Measurements from ENCODE around the gene CACNA2D1. TPM values are rescaled to one million over a fixed set of nuclear protein-coding genes. Genes with fewer than 3 reads are reported as not detected.

Gene CACNA2D1
- 2.5 and 5.8 TPM in 2 replicates for total RNA-seq (2014; rRNA removed; shearing (Covaris generic); ENCODE audit: low replicate concordance)

DNA sequence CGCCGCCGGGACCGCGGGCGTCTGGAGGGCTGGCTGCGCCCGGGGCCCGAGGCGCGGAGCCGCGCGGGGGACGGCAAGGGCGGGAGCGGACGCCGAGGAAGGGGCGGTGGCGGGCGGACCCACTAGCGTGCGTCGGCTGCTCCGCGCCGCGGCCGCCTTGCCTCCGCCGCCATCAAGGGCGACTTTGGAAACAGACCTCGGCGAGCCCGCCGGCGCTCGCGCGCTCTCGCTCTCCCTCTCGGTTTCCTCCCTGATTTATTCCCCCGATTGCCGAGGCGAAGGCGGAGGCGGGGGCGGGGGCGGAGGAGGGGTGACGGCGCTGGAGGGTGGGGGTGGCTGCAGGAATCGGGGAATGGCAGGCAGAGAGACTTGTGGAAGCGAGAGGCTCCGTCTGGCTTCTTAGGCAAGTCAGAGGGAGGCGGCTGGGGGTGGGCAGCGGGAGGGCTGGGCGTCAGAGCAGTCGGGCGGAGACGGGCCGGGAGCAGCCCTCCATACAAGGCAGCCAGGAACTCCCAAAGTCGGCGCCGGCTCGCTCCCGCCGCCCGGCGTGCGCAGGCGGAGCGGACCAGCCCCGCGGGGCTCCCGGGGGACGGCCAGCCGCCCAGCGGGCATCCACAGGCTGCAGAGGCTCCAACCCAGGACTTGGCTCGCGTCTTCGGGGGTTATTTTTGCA is at the start of gene CACNA2D1:
Gene CACNA2D1, minus strand, starts transcription at position 231 of the 673 bp plus-strand sequence.
- DNase-seq (ENCODE audit: low read depth) = peak; percentile 70

DNA sequence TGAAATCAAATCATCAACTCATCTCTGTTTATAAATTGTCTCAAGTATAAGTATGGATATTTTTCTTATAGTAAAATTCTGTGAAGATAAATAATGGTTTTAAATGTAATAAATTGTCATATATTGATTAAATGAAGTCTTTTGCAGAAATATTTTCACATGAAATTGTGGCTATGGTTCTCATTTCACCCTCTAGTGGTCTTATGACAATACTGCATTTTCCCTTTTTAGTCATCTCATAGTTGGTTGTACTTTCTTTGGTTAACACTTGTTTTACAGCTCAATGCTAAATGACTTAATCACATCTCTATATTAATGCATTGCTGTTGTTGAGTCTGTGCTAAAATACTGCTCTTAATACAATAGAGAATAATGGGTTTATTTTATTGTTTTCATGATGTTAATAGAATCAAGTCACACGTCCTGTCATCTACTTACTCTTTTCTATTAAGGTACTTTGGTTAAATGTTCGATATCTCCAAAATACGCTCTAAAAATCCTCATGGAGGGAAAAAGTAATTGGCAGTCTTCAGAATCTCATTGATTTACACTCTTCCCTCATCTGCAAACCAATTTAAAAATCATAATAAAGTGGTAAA is 38.0 kb upstream of the CACNA2D1 start:
- in situ Hi-C loops (cut with HindIII; ENCODE audit: low pct_unique_long_range_greater_than_20kb, low sequenced_read_pairs) = no loop called here
- peak; percentile 16 for DNase-seq (ENCODE audit: low read depth)

More for the DNA sequence above, at the start of gene CACNA2D1:
- in situ Hi-C loops (cut with HindIII; ENCODE audit: low pct_unique_long_range_greater_than_20kb, low sequenced_read_pairs) = no loop called here

DNA sequence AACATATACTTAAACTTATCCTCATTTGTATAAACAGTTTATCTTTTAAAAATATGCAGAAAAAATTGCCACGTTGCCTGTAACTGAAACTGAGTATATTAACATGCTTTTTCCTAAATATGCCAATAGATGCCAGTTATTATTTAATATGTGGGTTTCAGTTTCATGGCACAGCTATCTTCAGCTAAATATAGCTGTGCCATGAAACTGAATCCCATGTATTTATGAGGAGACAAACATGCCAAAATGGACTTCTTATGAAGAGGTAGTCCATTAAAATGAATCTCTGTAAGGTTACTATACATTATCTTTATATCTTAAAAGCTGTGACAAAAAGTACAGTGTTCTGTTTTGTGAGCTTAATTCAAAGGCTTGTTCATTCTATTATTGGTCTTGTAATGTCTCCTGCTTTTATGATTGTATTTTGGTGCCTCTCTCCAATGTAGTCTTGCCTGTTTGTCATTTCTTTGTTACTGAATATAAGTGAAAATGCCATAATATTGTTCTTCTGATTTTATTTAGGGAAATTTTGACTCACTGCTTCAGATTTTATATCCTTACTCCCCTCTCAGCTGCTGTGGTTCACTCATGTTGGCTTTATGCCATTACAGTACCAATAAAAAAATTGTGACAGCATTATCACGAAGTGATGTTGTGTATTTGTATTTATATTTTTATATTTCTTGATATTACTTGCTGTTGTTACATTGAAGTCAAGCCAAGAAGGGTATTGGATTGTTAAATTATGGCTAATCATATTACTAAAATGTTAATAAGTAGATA is 34.3 kb upstream of the CACNA2D1 start:
- in situ Hi-C loops (cut with HindIII; ENCODE audit: low pct_unique_long_range_greater_than_20kb, low sequenced_read_pairs) = no loop called here
- DNase-seq (ENCODE audit: low read depth) = no peak

DNA sequence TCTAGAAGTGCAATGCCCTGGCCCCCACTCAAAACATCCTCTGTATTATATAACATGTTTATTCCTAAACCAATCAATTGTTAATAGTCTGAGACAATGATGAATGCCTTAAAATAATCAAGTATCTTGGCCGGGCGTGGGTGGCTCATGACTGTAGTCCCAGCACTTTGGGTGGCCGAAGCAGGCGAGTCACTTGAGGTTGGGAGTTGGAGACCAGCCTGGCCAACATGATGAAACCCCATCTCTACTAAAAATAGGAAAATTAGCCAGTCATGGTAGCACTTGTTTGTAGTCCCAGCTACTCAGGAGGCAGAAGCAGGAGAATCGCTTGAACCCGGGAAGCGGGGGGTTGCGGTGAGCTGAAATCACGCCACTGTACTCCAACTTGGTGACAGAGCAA is 29.4 kb upstream of the CACNA2D1 start:
- in situ Hi-C loops (cut with HindIII; ENCODE audit: low pct_unique_long_range_greater_than_20kb, low sequenced_read_pairs) = no loop called here

DNA sequence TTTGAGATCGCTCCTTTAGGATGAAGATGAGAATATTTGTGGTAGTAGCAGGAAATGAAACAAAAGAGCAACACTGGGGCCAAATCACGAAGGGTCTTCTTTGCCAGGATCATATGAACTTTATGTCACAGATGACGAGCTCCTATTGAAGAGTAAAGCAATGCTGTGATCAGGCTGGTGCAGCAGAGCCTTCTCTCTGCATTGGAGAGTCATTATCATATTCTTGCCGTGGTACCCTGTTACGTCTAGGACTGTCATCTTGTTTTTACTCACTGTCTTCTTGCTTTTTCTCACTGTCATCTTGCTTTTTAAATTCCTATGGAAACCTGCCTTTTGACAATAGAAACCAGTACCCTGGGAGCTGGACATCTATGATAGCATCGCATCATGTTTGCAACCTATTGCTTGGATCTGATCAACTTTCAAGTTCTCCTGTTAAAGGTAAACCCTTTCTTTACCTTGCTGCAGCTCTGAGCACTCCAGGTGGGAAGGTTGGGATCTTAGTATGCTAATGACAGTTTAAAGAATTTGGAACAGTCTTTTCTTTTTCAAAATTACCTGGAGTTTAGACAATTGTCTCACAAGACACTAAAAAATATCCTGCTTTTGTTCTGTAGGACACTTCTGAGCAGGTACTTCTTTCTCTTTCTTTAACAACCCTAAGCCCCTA is 27.9 kb upstream of the CACNA2D1 start:
- in situ Hi-C loops (cut with HindIII; ENCODE audit: low pct_unique_long_range_greater_than_20kb, low sequenced_read_pairs) = no loop called here
- DNase-seq (ENCODE audit: low read depth) = no peak

More for the DNA sequence above, 29.4 kb upstream of the CACNA2D1 start:
- DNase-seq (ENCODE audit: low read depth) = no peak

DNA sequence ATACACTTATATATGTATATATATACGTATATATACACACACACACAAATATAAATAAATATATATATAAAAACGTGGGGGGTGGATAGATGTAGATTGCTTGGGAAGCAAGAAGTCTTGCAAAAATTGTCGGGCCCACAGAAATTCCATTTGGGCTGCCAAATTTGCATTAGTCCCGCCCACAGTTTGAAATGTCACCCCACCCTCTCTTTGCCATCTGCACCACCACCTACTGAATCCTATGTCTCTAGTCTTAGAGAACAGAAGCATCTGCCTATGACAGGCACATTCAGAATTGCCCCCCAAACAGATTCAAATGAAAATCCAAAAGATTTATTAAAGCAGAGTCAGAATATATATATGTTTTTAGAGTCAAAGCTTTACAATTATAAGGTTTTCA is 25.6 kb upstream of the CACNA2D1 start:
- DNase-seq (ENCODE audit: low read depth) = no peak
- in situ Hi-C loops (cut with HindIII; ENCODE audit: low pct_unique_long_range_greater_than_20kb, low sequenced_read_pairs) = no loop called here

DNA sequence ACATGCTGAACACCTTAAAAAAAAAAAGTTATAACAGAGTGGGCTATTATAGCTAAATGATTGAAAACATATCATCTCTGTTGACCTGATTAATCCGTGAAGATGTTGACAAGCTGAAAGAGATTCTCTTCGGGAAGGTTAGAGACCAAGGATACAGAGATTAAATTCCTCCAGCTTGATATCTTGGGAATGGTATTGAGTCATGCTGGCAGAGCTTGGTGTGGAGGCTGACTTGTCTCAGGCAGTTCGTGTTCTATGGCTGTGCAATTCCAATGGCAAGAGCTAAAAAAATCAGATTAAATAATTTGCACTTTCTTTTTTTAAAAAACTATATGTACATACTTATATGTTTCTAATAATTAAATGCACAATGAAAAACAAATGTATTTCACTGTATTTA is 24.9 kb upstream of the CACNA2D1 start:
- DNase-seq (ENCODE audit: low read depth) = no peak
- in situ Hi-C loops (cut with HindIII; ENCODE audit: low pct_unique_long_range_greater_than_20kb, low sequenced_read_pairs) = no loop called here

DNA sequence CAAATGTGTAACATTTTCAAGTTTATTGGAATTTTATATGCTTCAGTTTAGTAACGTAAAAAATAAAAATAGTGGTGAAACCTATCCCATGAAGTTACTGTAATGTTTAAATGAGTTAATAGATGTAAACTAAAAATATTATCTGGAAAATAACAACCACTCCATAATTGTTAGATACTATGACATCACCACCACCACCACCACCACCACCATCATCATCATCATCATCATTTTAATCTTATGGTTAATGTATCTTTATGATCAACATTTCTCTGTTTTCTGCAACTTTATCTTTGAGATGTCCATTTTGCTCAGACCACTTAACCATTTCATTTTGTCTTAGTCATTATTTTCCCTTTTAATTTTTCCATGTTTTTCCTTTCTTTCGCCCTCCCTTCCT is 23.4 kb upstream of the CACNA2D1 start:
- DNase-seq (ENCODE audit: low read depth) = no peak

DNA sequence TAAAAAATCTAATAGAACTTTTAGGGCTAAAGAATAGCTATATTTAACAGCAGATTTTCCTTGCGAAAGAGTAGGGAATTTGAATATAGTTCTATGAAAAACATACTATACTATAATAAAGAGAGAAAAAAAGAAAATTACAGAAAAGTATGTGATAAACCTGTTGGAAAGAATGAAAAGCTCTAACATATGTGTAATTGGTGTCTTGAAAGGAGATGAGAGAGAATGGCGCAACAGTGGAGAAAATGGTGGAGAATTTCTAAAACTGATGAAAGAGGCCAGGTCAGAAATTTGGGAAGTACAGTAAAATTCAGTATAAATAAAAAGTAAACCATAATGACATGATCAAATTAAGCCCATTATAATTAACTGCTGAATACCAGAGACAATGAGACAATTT is 20.8 kb upstream of the CACNA2D1 start:
- no peak for DNase-seq (ENCODE audit: low read depth)
- in situ Hi-C loops (cut with HindIII; ENCODE audit: low pct_unique_long_range_greater_than_20kb, low sequenced_read_pairs) = no loop called here

More for the DNA sequence above, 23.4 kb upstream of the CACNA2D1 start:
- in situ Hi-C loops (cut with HindIII; ENCODE audit: low pct_unique_long_range_greater_than_20kb, low sequenced_read_pairs) = no loop called here

DNA sequence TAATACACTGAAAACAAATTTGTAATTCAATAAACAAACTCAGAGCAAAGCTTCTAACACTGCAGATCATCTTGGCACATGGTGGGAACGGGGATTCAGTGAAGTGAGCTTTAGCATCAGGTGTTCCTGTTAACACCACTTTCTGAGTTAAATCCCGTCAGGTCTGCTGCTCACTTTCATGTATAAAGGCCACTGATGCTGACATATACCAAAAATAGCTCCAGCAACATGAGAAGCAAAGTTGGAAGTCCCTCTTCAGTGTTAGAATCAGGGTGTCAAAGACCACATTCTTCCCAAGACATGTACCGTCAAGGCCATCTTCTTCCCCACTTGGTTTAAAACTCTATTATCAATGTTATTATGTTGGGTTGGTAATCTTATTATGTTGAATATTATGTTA is 11.7 kb upstream of the CACNA2D1 start:
- in situ Hi-C loops (cut with HindIII; ENCODE audit: low pct_unique_long_range_greater_than_20kb, low sequenced_read_pairs) = no loop called here

DNA sequence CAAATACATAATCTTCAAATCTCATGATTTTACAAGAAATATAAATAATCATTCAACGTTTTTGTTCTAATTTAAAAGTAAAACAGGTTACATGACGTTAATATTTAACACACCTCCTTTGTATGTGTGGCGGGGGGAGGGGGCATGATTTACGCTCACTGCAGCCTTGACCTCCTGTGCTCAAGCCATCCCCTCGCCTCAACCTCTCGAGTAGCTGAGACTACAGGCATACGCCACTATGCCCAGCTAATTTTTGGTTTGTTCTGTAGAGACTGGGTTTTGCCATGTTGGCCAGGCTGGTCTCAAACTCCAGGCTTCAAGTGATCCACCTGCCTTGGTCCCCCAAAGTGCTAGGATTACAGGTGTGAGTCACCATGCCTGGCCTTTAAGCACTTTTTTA is 7.2 kb upstream of the CACNA2D1 start:
- no peak for DNase-seq (ENCODE audit: low read depth)
- in situ Hi-C loops (cut with HindIII; ENCODE audit: low pct_unique_long_range_greater_than_20kb, low sequenced_read_pairs) = no loop called here

More for the DNA sequence above, 11.7 kb upstream of the CACNA2D1 start:
- DNase-seq (ENCODE audit: low read depth) = no peak

DNA sequence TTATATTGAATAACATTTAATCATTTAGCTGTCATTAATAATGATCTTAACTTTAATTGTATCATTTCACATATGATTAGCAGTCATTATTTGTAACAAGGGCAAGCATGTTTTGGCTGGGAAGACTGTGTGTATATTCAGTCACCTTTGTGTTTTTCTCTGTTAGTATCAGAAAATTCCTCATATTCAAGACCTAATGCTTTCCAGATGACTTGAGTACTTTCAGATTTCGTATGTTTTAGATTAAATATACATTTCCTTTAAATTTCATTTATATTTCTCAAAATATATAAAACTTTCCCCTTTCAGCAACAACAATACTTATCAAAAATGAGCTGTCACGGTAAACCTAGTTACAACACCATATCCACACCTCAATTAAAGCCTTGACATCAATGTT is 6.3 kb upstream of the CACNA2D1 start:
- in situ Hi-C loops (cut with HindIII; ENCODE audit: low pct_unique_long_range_greater_than_20kb, low sequenced_read_pairs) = no loop called here
- no peak for DNase-seq (ENCODE audit: low read depth)

DNA sequence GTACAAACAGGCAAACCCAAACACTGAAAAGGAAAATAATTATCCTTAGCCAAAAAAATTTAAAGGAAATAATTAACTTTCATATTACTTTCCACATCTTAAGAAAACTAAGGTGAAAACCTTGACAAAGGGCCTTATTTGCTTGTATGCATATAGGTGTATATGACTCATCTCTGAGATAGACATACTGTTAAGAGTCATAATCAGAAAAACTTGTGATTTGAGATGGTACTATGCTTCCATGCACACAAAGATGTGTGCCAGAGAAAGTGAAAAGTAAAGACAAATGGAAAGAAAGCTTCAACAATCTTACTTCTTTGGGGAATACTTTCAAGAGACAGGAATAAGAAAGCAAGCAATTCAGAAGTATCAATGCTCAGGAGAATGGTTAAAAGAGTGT is 3.3 kb upstream of the CACNA2D1 start:
- DNase-seq (ENCODE audit: low read depth) = no peak
- in situ Hi-C loops (cut with HindIII; ENCODE audit: low pct_unique_long_range_greater_than_20kb, low sequenced_read_pairs) = no loop called here

DNA sequence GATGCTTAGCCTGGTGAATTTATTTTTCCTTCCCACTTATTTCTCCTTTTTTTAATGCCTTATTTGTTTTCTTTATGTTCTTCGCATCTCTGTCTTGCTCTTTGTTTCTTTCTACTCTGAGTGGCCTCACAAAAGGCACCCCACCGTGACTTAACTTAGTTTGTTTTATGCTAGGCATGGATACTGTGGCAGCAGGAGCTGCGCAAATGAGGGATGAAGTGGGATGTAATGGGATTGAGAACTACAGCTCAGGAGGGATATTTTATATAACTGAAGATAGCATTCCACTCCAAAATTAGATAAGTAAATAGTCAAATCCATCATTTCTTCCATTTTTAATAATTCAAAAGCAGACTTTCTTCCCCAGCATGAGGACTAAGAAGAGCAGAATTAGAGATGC is 1.7 kb upstream of the CACNA2D1 start:
- no peak for DNase-seq (ENCODE audit: low read depth)
- in situ Hi-C loops (cut with HindIII; ENCODE audit: low pct_unique_long_range_greater_than_20kb, low sequenced_read_pairs) = no loop called here

DNA sequence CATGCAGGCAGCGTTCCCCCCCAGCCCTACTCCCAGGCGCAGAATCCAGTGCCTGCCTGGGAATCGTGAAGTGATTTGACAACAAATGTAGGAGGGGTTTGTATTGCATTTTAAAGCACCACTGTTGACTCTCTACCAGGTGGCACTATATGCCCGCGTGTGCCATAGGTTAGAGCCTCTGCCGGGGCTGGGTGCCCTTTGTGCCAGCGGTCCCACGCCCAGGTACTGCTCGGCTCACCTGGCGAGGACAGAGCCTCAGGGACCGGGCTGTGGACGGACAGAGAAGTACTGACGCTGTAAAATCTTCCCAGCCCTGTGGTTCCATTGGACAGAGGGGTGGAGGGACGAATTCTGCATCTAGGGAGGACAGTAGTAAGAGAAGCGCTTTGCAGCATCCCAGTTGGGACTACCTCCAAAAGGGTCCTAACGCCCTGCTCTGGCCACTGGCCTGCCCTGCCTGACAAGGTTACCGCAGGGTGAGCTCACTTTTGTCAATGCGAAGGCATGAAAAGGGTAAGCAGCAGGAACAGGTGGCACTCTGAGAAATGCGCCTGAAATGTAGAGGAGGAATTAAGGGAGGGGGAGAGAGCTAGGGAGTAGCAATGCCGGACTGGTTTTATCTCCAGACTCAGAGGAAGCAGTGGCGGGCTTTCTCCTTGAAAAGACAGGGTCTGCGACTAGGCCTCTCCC is 788 bp upstream of the CACNA2D1 start:
- in situ Hi-C loops (cut with HindIII; ENCODE audit: low pct_unique_long_range_greater_than_20kb, low sequenced_read_pairs) = no loop called here
- DNase-seq (ENCODE audit: low read depth) = no peak

DNA sequence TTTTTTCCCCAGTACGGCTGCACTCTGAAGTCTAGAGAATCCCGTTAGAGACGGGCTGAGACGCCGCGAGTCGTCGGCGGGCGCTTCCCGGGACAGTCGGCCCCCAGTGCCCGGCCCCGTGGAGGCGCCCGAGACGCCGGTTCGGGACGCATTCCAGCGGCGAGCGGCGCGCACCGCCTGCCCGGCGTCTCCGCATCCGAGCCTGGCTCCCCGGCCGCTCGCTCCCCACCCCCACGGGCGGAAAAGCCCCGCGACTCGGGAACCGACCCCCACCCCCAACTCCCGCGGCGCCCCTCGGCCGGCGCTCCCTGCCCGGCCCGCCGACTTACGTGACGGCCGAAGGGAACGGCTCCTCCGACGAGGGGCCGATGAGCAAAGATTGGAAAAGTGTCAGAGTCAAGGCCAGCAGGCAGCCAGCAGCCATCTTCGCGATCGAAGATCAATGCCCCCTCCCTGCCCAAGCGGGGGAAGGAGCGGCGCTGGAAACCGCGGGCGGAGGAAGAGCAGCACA is 486 bp downstream of the CACNA2D1 start:
- no peak for DNase-seq (ENCODE audit: low read depth)
- in situ Hi-C loops (cut with HindIII; ENCODE audit: low pct_unique_long_range_greater_than_20kb, low sequenced_read_pairs) = no loop called here

DNA sequence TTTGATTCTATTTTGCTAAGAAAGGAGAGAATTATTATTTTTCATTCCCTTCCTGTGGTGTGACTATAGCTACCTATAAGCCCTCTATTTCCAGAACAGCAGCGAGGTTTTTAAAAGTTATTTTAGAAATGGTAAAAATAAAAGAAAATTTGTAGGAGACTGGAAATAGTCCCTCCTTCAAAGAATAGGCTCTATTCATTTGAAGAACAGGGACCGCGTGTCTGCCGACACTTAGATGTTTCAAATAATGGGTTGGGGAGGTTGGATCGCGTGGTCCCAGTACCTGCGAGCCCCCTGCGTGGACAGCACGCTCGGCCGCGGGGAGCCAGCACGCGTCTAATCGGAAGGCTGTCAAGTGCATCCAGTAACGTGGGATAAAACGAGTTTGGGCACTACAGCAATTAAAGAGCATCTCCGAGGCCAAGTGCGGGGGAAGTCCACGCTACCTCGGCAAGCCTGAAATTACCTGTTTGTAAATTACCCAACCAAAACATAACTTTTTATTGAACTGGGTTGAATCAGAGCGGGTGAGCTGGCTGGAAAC is 1.0 kb downstream of the CACNA2D1 start:
- in situ Hi-C loops (cut with HindIII; ENCODE audit: low pct_unique_long_range_greater_than_20kb, low sequenced_read_pairs) = no loop called here
- peak; percentile 42 for DNase-seq (ENCODE audit: low read depth)
